Muscle of leg (tissue), 11 donors: Measurements from ENCODE around the gene ZC3H12D. TPM values are rescaled to one million over a fixed set of nuclear protein-coding genes. Genes with fewer than 3 reads are reported as not detected.
"Not testable (repeated sequence)": the region's sequence is repeated elsewhere in the genome, so short reads cannot be mapped to it uniquely, and the experiment has no call there.

Experiments used
- DNase-seq: peaks from one replicate; pipeline ENCODE4 v3.0.0; 2013
- H3K27ac ChIP-seq: one replicate; pipeline ENCODE4 v1.5.1; 2013; ENCODE audit warnings: mild to moderate bottlenecking, low read length, control low read depth
- H3K27me3 ChIP-seq: one replicate; pipeline ENCODE4 v1.6.1; 2013; ENCODE audit warnings: low read length; ENCODE audit not compliant: control insufficient read depth, insufficient read depth
- H3K36me3 ChIP-seq: one replicate; pipeline ENCODE4 v1.6.1; 2013; ENCODE audit warnings: low read length; ENCODE audit not compliant: control insufficient read depth, insufficient read depth
- H3K4me1 ChIP-seq: one replicate; pipeline ENCODE4 v1.6.1; 2013; ENCODE audit warnings: low read length; ENCODE audit not compliant: control insufficient read depth, insufficient read depth
- H3K4me3 ChIP-seq: one replicate; pipeline ENCODE4 v1.5.1; 2013; ENCODE audit warnings: low read length, control low read depth
- H3K9me3 ChIP-seq: replicated peaks from 2 replicates; pipeline ENCODE4 v1.6.1; 2013; ENCODE audit warnings: low read depth, low read length; ENCODE audit not compliant: control insufficient read depth
- WGBS: methylation state at CpG from one replicate; pipeline ENCODE4 v1.1.5; 2013; ENCODE audit warnings: missing lambda C conversion rate; ENCODE audit not compliant: insufficient coverage; 5-methylcytosine and 5-hydroxymethylcytosine counted together
- polyA plus RNA-seq, 8 donors: library from polyadenylated mRNA; unstranded; fragments of 120-200 nt; gene quantifications; one replicate each; pipeline versions ENCODE4 v1.2.1 to v1.2.3, GENCODE V29; 2013; ENCODE audit warnings: inconsistent platforms in 1 of 8, low replicate concordance in 1 of 8; ENCODE audit not compliant: insufficient read length in 8 of 8, insufficient read depth in 1 of 8
- total RNA-seq: library from RNA; stranded (reverse); fragments of 120-200 nt; gene quantifications from one replicate; pipeline ENCODE4 v1.2.4, GENCODE V29; 2013

The ZC3H12D gene
- total and polyA plus RNA-seq, 9 donors = 0.11 to 0.75 (median 0.24) TPM

DNA sequence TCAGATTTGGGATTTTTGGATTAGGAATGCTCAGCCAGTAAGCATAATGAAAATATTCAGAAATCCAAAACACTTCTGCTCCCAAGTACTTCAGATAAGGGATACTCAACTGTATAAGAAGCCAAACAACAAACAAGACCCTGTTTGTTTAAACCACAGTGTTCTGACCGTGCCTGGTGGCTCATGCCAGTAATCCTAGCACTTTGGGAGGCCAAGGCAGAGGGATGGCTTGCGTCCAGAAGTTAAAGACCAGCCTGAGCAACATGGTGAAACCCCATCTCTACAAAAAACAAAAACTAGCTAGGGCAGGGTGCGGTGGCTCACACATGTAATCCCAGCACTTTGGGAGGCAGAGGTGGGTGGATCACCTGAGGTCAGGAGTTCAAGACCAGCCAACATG lies 24.6 kb downstream of the ZC3H12D start:
- H3K9me3 ChIP-seq, H3K36me3 ChIP-seq, H3K4me1 ChIP-seq, H3K27ac ChIP-seq, H3K4me3 ChIP-seq, DNase-seq: not testable (repeated sequence)
- WGBS = 61% methylated on average over 2 of the region's 3 CpGs
- H3K27me3 ChIP-seq = peaks cover 17% of the 10 kb centered on the region

DNA sequence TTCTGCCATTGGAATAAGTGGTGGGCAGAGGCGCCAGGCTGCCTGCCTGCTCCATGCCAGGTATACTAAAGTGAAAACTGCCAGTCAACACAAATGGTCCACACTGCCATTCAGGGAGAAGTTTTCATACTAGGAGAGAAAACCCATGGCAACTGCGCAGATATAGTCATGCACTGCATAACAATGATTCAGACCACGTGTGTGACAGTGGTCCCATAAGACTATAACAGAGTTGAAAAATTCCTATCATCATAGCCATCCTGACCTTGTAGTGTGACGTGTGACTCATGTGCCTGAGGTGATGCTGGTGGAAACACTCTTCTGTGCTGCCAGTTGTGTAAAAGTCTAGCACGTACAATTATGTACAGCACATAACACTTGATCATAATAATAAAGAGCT lies 25.1 kb downstream of the ZC3H12D start:
- peaks cover 16% of the 10 kb centered on the region for H3K27me3 ChIP-seq
- H3K36me3 ChIP-seq = no peaks in the 10 kb centered on the region
- H3K4me3 ChIP-seq = no peak overlapping the region
- H3K27ac ChIP-seq = no peak overlapping the region
- peaks cover 11% of the 10 kb centered on the region for H3K4me1 ChIP-seq
- no peaks in the 10 kb centered on the region for H3K9me3 ChIP-seq
- DNase-seq = no peak
- no CpG with 5 or more reads among the region's 5 CpGs for WGBS

DNA sequence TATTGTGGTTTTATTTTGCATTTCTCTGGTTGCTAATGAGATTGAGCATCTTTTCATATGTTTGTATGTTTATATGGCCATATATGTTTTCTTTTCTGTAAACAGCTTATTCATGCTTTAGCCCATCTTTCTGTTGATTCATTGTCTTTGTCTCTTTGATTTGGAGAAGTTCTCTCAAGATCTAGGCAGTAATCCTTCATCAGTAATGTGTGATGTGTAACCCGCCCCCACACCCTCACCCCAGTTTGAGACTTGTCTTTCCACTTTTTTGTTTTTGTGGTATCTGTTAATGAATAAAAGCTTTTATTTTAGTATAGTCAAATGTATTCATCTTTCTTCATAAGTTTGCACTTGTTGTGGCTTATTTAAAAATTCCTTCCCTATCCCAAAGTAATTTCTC lies 26.0 kb downstream of the ZC3H12D start:
- Histone ChIP-seq H3K4me1 (peaks cover 19% of the 10 kb centered on the region), H3K36me3 (no peaks in the 10 kb centered on the region), H3K27me3 (peaks cover 15% of the 10 kb centered on the region), H3K9me3 (no peaks in the 10 kb centered on the region), H3K4me3 (no peak overlapping the region), H3K27ac (no peak overlapping the region)
- no peak for DNase-seq
- WGBS = no CpG with 5 or more reads among the region's 1 CpG

DNA sequence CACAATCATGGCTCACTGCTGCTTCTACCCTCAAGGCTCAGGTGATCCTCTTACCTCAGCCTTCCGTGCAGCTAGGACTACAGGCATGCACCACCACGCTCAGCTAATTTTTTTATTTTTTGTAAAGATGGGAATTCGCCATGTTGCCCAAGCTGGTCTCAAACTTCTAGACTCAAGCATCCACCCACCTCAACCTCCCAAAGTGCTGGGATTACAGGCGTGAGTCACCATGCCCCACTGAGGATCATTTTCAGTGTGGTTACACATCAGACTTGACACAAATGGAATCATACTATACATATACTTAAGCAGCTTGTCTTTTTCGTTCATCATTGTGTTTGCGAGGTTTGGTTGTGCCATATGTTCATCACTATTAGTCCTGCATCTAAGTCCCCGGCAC lies 26.6 kb downstream of the ZC3H12D start:
- DNase-seq = no peak
- Histone ChIP-seq H3K9me3 (no peaks in the 10 kb centered on the region), H3K27me3 (peaks cover 16% of the 10 kb centered on the region), H3K4me1 (peaks cover 25% of the 10 kb centered on the region), H3K27ac (no peak overlapping the region), H3K4me3 (no peak overlapping the region), H3K36me3 (no peaks in the 10 kb centered on the region)
- WGBS = 88% methylated on average over 3 of the region's 7 CpGs

DNA sequence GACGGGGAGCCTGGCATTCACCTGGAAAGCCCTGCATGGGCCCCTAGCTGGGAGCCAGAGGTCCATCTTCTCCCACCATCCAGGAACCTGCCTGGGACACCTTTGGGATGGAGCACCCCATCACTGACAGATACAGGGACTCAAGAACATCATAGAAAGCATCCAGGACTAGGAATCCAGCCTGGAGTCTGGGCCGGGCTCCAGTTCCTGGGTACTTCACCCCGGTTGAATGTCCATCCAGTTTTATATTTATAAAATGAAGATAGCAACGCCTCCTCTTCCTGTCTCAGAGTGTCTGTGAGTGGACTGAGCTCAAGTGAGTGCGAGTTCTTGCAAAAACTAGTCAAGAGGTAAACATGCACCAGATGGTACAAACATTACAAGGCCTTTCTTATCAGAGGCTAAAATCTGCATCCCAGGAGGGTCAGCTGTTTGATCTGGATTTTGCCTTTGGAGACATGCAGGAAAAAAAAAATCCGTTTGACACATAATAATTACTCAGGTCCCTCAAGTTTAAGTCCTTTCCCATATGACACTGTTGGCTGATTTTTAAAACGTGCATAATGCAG lies 27.4 kb downstream of the ZC3H12D start:
- no peak for DNase-seq
- H3K4me1 ChIP-seq = peaks cover 26% of the 10 kb centered on the region
- no peak overlapping the region for H3K27ac ChIP-seq
- no peaks in the 10 kb centered on the region for H3K9me3 ChIP-seq
- WGBS = no CpG with 5 or more reads among the region's 7 CpGs
- no peak overlapping the region for H3K4me3 ChIP-seq
- H3K36me3 ChIP-seq = no peaks in the 10 kb centered on the region
- peaks cover 22% of the 10 kb centered on the region for H3K27me3 ChIP-seq

DNA sequence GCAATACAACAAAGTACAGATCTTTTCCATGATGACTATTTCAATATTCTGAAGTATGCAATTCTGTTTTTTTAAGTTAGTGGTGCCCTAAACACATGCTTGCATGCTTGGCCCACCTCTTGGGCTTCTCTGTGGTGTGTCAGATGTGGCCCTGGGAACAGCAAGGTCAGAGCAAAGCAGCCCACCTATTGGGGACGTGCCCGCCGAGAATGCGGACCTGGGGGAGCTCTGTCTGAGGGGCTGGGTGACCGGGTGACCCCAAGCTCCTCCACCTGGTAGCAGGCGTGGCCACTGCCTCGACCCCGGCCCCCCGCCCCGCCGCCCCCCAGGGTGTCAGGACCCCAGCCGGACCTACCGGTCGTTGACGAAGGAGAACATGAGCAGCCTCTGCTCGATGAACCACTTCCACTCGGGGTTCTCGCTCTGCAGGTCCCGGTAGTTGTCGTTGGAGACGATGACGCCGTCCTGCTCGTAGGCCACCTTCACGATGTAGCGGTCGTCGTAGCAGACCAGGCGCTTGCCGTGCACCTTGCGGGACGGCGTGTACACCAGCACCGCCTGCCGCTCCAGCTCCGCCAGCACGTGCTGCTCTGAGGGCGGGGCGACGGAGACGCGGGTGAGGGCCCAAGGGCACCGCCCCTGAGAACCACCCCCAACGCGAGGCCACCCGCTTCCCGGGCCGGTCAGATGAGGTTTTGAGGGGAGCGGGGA lies 28.3 kb downstream of the ZC3H12D start:
- Histone ChIP-seq H3K36me3 (no peaks in the 10 kb centered on the region), H3K27ac (no peak overlapping the region), H3K27me3 (peaks cover 31% of the 10 kb centered on the region), H3K9me3 (no peaks in the 10 kb centered on the region), H3K4me3 (no peak overlapping the region), H3K4me1 (peaks cover 32% of the 10 kb centered on the region)
- DNase-seq = no peak
- WGBS = 85% methylated on average over 47 of the region's 49 CpGs

DNA sequence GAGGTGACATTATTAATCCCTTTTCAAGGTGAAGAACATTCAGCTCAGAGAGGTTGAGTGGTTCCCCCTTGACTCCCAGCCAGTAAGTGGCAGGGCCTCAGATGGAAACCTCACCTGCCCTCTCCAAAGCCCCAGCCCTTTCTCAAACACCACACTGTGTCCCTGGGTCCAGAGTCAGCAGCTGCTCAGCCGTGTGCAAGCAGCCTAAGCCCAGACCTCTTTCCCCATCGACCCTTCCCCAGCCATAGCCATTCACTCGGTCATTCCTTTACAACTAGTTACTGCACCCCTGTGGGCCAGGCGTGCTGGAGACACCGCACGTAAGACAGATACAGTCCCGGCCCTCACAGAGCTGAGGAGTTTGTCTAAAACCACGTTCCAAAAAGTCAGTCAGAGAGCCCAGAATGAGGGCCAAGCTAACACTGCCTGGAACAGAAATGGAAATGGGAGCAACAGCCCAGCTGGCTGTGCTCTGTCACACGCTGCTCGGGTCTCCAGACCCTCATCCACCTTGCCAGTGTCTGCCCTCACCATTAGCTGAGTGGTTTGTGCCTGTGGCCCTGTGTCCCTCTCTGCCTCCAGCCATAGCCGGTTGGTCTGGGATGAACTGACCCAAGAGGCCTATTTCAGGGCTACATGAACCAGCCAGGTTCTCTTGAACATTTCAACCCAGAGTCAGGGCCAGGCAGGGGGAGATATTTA lies 29.6 kb downstream of the ZC3H12D start:
- no peaks in the 10 kb centered on the region for H3K9me3 ChIP-seq
- no peaks in the 10 kb centered on the region for H3K36me3 ChIP-seq
- no peak overlapping the region for H3K4me3 ChIP-seq
- 46% methylated on average over 9 of the region's 11 CpGs for WGBS
- H3K27me3 ChIP-seq = peaks cover 40% of the 10 kb centered on the region
- peak; percentile 39 for DNase-seq
- H3K27ac ChIP-seq = peak overlapping the region; percentile 79
- H3K4me1 ChIP-seq = peaks cover 41% of the 10 kb centered on the region

DNA sequence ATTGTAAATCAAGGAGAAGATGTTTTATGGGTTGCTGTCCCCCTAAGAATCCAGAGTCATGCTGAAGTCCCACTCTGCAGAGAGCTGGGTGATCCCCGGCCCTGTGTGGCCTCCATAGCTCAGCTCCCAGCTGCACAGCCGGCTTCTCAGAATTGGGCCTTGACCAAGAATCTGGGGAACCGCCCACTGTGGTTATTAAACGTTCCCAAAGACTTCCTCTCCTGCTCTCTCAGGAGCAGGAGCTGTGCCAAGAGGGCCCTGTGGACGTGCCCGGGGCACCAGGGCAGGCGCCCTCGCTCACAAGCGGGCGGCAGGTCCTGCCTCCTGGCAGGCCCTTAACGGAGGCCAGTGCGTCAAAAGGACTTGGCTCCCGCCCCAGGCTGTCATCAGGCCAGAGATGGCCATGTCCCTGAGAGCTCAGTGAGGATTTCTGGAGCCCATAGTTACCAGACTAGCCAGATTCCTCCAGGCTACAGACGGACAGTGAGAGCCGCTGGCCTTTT lies 30.4 kb downstream of the ZC3H12D start:
- peak; percentile 96 for DNase-seq
- H3K4me3 ChIP-seq = no peak overlapping the region
- H3K36me3 ChIP-seq = no peaks in the 10 kb centered on the region
- H3K9me3 ChIP-seq = no peaks in the 10 kb centered on the region
- H3K27ac ChIP-seq = peak overlapping the region; percentile 79
- 5% methylated on average over 15 of the region's 15 CpGs for WGBS
- peaks cover 41% of the 10 kb centered on the region for H3K27me3 ChIP-seq
- peaks cover 42% of the 10 kb centered on the region for H3K4me1 ChIP-seq

DNA sequence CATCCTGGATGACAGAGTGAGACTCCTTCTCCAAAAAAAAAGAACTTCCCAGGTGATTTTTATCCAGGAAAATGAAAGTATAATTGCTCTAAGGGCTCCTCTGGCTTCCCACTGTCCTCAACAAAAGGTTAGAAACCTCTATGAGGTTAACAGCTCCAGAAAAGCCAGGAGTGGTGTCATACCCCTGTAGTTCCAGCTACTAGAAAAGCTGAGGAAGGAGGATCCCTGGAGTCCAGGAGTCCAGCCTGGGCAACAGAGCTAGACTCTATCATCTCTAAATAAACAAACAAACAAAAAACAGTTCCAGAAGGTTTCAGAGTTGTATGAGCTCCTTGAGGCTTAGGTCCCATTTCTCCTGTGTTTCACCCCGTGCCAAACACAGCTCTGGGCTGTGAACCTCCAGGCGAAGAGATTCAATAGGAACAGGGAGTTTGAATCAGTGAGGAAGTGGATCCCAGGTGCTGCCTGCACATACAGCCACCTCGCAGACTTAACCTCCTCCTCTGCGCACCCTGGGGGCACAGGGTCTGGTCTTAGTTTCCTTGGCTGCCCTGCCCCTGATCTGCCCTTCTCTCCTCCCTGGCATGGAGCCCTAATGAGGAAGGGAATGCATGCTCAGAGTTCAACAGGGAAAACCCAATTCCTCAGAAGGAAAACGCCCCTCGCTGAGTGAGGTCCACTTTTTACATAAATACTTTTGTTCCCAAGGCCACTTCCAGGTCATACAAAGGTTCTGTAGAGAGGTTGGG lies 31.0 kb downstream of the ZC3H12D start:
- Histone ChIP-seq H3K27ac (peak overlapping the region; percentile 79), H3K27me3 (peaks cover 40% of the 10 kb centered on the region), H3K4me1 (peaks cover 45% of the 10 kb centered on the region), H3K36me3 (no peaks in the 10 kb centered on the region), H3K9me3 (no peaks in the 10 kb centered on the region), H3K4me3 (no peak overlapping the region)
- peak; percentile 31 for DNase-seq
- no CpG with 5 or more reads among the region's 6 CpGs for WGBS
